Prostate gland (tissue), 2 donors: ENCODE measurements around the gene IL17RE. TPM values are rescaled to one million over a fixed set of nuclear protein-coding genes. Genes with fewer than 3 reads are reported as not detected.
"Not testable (repeated sequence)": the region's sequence is repeated elsewhere in the genome, so short reads cannot be mapped to it uniquely, and the experiment has no call there.

ENCODE experiments used
- DNase-seq: peaks from one replicate; pipeline ENCODE4 v3.0.0-alpha.2; 2019; ENCODE audit warnings: low spot score
- H3K27ac ChIP-seq, 2 donors: fragments of 200-600 bp; sonication (generic); 2 replicates each; pipeline ENCODE4 v1.5.1; 2017 to 2019
- H3K27me3 ChIP-seq: fragments of 200-600 bp; sonication (generic); replicated peaks from 2 replicates; pipeline ENCODE4 v1.5.1; 2019; ENCODE audit not compliant: insufficient read depth
- H3K36me3 ChIP-seq, 2 donors: fragments of 200-600 bp; sonication (generic); 1 replicate in 1 of 2; 2 replicates in 1 of 2; pipeline versions ENCODE4 v1.5.1 to v1.8.1; 2017 to 2019
- H3K4me1 ChIP-seq: fragments of 200-600 bp; sonication (generic); replicated peaks from 2 replicates; pipeline ENCODE4 v1.5.1; 2019
- H3K4me3 ChIP-seq, 2 donors: fragments of 200-600 bp; sonication (generic); 2 replicates each; pipeline ENCODE4 v1.5.1; 2017 to 2019
- H3K9me3 ChIP-seq: fragments of 200-600 bp; sonication (generic); 2 replicates; pipeline ENCODE4 v1.5.1; 2017
- CTCF ChIP-seq, 4 experiments: fragments of 200-600 bp in 2 of 4; fragments of 450-650 bp in 2 of 4; sonication (generic) in 2 of 4; IDR thresholded peaks; 1 replicate in 3 of 4; 2 replicates in 1 of 4; pipeline ENCODE4 v1.5.1; 2016 to 2019; ENCODE audit warnings: antibody characterized with exemption in 4 of 4, mild to moderate bottlenecking in 2 of 4, moderate library complexity in 2 of 4
- POLR2A ChIP-seq: fragments of 450-650 bp; IDR thresholded peaks from one replicate; pipeline ENCODE4 v1.6.1; 2016; ENCODE audit warnings: antibody characterized with exemption, mild to moderate bottlenecking
- POLR2AphosphoS5 ChIP-seq: sonication (generic); formaldehyde crosslinking; IDR thresholded peaks from one replicate; pipeline ENCODE4 v1.6.1; 2017; ENCODE audit warnings: antibody characterized with exemption
- WGBS: methylation state at CpG from one replicate; pipeline ENCODE4 v1.1.5; 2018; 5-methylcytosine and 5-hydroxymethylcytosine counted together
- intact Hi-C: fragments of 100-400 bp; cut with DNase I; formaldehyde crosslinking; loops from one replicate; pipeline ENCODE4 v1.14.2; 2022
- total RNA-seq, 2 donors: library from RNA; depleted of rRNA; stranded (reverse); fragments of >200 nt; gene quantifications; one replicate each; pipeline ENCODE4 v1.1.0, GENCODE V29; 2016

The IL17RE gene
- total RNA-seq, 2 donors from 2014 or later, result 10.1 to 28.2 TPM

GRCh38 chr3:9891072-9891622 is 11.5 kb upstream of the IL17RE start:
- TF ChIP-seq POLR2A (no peak), CTCF (IDR thresholded peaks at IDR 0.05) (no peak)
- Histone ChIP-seq H3K9me3 (no peaks in the 10 kb centered on the region), H3K4me3 (peak overlapping the region; percentile 92), H3K4me1 (no peaks in the 10 kb centered on the region), H3K27me3 (no peaks in the 10 kb centered on the region), H3K27ac (peak overlapping the region; percentile 94 to 95), H3K36me3 (peaks cover 0 to 9% of the 10 kb centered on the region in 2 donors)
- no peak for DNase-seq
- 11% methylated on average over 12 of the region's 12 CpGs for WGBS
- intact Hi-C loops, result loop anchor here (2.0 kb wide), 1 partner anchor 24 kb away; no protein-coding TSS in a partner anchor

- H3K4me1 ChIP-seq, result no peaks in the 10 kb centered on the region
- H3K27ac ChIP-seq, result no peak overlapping the region
- no peak for DNase-seq
- H3K4me3 ChIP-seq, result no peak overlapping the region
- 95% methylated on average over 1 of the region's 1 CpG for WGBS
- TF ChIP-seq CTCF (IDR thresholded peaks at IDR 0.05), result no peak
- TF ChIP-seq POLR2AphosphoS5, result no peak
- TF ChIP-seq POLR2A, result no peak
- intact Hi-C loops, result no loop called here
- H3K27me3 ChIP-seq, result no peaks in the 10 kb centered on the region
- H3K36me3 ChIP-seq, result peaks cover 0 to 9% of the 10 kb centered on the region in 2 donors
- H3K9me3 ChIP-seq, result no peaks in the 10 kb centered on the region
These were observed 8.9 kb upstream of the IL17RE start for GRCh38 chr3:9893739-9894138.

DNA sequence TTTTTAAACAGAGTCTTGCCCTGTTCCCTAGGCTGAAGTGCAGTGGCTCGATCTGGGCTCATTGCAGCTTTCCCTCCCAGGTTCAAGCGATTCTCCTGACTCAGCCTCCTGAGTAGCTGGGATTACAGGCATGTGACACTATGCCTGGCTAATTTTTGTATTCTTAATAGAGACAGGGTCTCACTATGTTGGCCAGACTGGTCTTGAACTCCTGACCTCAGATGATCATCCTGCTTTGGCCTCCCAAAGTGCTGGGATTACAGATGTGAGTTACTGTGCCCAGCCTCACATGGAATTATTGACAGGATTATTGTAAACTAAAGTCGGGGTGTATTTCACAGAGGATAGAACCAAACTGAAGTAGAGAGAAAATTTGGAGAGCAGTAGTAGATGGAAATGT is 6.9 kb upstream of the IL17RE start:
- H3K4me3 ChIP-seq, H3K27me3 ChIP-seq, H3K4me1 ChIP-seq, H3K27ac ChIP-seq, intact Hi-C loops, H3K9me3 ChIP-seq, H3K36me3 ChIP-seq, DNase-seq: not testable (repeated sequence)
- 88% methylated on average over 3 of the region's 3 CpGs for WGBS

DNA sequence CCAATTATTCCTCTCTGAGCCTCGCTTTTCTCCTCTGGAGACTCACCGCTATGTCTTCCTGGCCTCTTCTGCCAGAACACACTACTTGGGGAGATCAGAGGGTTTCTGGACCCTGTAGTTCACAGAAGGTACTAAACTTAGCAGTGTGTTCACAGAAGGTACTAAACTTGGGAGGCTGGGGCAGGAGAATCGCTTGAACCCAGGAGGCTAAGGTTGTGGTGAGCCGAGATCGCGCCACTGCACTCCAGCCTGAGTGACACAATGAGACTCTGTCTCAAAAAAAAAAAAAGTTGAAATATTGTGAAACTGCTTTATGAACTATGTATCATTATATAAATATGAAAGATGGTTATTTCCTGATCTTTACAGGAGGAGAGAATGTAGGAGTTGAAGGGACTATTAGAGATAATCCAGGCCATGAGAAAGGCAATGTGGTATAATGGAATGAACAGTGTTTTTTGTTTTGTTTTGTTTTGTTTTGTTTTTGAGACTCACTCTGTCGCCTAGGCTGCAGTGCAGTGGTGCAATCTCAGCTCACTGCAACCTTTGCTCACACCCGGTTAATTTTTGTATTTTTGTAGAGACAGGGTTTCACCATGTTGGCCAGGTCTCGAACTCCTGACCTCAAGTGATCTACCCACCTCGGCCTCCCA is 5.8 kb upstream of the IL17RE start:
- H3K27ac ChIP-seq, result peak overlapping the region; percentile 75 to 86
- H3K36me3 ChIP-seq, intact Hi-C loops, DNase-seq, H3K9me3 ChIP-seq, H3K4me3 ChIP-seq, H3K4me1 ChIP-seq, H3K27me3 ChIP-seq: not testable (repeated sequence)
- 92% methylated on average over 10 of the region's 10 CpGs for WGBS

- Histone ChIP-seq H3K36me3 (peaks cover 0 to 9% of the 10 kb centered on the region in 2 donors), H3K27ac (peak overlapping the region; percentile 75 to 86), H3K27me3 (no peaks in the 10 kb centered on the region), H3K4me3 (no peak overlapping the region), H3K9me3 (no peaks in the 10 kb centered on the region), H3K4me1 (no peaks in the 10 kb centered on the region)
- DNase-seq, result peak; percentile 82
- WGBS, result 58% methylated on average over 4 of the region's 4 CpGs
- intact Hi-C loops, result no loop called here
- peak; percentile 89 for TF ChIP-seq POLR2AphosphoS5
- no peak for TF ChIP-seq CTCF (IDR thresholded peaks at IDR 0.05)
- no peak for TF ChIP-seq POLR2A
These were observed 5.0 kb upstream of the IL17RE start for GRCh38 chr3:9897408-9898372.
